GM21528 (cell line): Measurements from ENCODE around the gene KCMF1.

Experiments
- ATAC-seq: cut with Tn5 transposase; IDR thresholded peaks from one replicate; pipeline ENCODE4 v1.9.1; 2021; ENCODE audit warnings: mild to moderate bottlenecking, moderate library complexity; ENCODE audit not compliant: unreplicated experiment, low FRiP score

The KCMF1 gene

DNA sequence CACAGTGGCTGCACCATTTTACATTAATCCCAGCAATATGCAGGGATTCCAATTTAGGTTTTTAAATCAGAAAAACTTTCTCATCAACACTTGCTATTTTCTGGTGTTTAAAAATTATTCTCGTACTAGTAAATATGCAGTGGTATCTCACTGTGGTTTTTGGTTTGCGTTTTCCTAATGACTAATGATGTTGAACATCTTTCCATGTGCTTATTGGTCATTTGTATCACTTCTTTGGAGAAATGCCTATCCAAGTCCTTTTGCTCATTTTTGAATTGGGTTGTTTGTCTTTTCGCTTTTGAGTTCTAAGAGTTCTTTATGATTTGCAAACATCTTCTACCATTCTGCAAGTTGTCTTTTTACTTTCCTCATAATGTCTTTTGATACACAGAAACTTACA lies 100.1 kb downstream of the KCMF1 start:
- ATAC-seq: no peak

DNA sequence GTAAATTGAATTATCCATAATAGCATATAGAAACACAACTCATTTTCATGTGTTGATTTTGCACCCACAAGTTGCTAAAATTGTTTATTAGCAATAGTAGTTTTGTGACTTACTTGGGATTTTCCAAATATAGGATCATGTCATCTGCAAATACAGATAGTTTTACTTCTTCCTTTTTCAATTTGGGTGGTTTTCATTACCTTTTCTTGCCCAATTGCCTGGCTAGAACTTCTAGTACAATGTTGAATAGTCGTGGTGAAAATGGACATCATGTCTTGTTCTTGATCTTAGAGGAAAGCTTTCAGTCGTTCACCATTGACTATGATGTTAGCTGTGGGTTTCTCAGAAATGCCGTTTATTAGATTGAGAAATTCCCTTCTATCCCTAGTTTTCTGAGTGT lies 102.1 kb downstream of the KCMF1 start:
- no peak for ATAC-seq

DNA sequence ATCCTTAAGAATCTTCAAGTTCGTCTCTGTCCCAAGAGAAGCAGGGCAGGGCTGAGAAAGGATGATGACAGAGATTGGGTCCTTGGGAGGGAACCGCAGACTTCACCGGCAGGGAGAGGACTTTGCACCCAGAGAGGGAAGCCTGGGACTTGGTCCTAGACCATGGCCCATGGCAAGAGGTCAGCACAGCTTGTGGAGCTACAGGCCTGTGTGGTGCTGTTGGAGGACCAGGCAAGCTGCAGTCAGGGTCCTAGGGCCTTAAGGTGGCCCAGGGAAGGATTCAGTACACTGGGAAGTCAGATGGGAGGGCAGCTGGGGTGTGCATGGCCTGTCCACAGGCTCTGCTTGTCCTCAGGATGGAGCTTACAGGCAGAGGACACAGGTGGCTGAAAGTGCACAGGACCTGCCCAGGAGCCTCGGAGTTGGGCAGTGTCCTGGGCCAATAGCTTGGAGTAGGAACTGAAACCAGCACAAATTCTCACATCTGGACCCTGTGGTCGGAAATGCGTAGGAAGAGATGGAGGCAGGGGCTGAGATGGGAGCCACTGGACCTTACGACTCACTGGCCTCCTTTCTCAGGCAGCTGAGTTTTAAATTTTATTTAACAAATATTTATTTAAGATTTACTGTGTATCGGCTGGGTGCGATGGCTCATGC lies 105.8 kb downstream of the KCMF1 start:
- ATAC-seq: no peak

DNA sequence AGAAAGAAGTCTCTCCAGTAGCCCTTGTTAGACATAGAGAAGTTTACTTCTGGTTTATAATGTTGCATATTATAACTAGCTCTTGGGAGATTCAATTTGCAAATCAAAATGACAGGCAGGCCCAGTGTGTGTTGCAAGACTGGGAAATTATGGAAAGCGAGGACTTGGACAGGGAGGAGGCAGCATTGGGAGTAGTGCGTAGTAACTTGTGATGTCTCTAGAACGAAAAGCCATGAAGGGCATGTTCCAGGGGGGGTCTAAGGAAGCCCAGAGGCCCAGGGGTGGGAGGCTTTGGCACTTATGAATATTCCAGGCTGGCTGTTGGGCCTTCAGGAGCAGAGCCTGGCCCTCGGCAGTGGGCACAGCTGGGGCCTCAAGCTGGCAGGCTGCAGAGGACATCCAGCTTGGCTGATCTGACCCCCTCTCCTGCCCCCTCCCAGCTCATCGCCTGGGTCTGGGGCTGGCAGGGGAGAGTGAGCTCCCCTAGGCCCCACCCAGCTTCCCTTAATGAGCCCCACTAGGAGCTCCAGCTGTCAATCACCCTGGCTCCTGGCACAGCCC lies 107.0 kb downstream of the KCMF1 start:
- ATAC-seq: no peak

DNA sequence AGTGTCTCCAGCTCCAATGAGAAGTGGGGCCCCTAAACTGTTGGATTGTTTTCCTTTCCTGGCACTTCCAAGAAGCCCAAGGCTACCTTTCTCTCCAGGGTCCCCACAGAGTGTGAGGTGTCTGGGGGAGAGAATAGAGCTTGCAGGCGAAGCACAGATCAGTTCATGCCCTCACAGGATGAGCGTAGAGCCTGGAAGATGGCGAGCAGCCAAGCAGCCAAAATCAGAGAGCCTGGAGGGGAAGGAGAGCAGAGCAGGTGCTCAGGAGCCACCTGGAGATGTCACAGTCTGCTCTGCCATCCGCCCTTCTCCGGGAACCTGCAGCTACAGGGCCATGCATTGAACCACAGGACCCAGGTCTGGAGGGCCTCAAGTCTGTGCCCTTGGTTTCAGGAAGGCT lies 107.6 kb downstream of the KCMF1 start:
- no peak for ATAC-seq

DNA sequence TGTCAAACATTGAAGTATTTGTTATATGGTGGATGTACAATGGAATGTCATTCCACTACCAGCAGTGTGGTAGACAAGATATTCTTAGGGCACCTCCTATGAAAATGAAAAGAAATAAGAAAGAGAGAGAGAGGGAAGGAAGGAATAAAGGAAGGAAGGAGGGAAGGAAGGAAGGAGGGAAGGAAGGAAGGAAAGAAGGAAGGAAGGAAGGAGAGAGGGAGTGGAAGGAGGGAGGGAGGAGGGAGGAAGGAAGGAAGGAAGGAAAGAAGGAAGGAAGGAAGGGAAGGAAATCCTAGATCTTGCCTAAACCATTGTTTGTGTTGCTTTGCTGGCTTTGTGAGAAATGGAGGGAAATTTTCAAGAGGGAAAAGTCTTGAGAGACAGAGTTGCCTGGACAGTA lies 112.1 kb downstream of the KCMF1 start:
- no peak for ATAC-seq

DNA sequence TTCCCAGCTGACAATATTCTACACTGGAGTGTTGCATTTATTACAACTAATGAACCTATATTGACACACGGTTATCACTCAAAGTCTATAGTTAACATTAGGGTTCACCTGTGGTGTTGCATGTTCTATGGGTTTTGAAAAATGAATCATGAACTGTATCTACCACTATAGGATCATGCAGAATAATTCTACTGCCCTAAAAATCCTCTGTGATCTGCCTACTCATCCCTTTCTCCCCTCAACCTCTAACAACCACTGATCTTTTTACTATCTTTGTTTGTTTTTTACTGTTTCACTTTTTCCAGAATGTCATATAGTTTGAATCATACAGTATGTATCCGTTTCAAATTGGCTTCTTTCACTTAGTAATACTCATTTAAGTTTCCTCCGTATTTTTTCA lies 114.6 kb downstream of the KCMF1 start:
- no peak for ATAC-seq

DNA sequence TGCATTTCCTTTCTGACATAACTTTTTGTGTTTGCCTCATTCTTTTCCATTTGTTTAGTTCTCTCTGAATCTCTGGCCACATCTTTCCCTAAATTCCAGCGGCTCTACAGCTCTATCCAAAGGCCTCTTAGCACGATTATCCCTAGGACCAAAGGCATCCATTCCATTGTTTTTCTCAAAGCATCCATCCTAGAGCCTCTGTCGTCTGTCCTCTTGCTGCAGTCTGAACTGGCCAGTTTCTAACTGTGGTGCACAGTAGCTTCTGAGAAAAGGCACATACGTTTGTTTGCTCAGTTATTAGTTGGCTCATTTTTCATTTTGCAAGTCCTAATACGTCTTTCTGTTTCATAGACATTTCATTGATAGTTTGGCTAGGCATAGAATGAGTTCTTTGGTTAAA lies 116.6 kb downstream of the KCMF1 start:
- ATAC-seq: no peak

DNA sequence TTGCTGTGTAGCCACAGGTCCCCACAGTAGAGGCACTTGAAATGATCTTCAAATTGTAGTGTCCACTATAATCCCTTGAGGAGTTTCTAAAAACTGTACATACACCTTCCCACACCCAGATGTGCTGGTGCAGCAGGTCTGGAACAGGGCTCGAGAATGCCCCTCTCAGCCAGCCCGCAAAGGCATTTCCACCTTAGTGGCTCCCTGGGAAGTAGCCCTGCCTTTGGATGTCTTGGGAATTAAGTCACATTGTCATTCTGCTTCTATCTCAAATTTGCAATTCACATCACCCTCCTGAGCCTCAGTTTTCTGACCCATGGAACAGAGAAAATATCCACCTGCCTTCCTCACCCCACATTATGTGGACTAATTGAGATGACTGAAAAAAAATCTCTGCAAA lies 118.0 kb downstream of the KCMF1 start:
- no peak for ATAC-seq

DNA sequence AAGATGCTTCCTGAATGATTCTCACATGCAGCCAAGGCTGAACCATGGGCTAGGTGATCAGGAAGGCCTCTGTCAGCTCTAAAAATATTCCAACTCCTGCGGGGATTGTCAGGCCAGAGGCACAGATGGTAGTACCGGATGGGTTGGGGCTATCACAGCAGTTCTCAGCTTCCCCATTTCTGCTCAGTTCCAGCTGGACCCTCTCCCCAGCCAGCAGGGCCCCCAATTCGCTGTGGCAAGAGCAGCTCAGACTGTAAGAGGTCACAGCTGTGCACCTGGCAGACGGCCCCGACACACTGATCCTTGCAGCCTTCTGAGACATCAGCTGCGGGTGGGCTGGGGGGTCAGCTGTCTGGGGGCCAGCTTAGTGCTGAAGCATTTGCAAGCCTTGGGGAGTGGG lies 118.6 kb downstream of the KCMF1 start:
- ATAC-seq: no peak

DNA sequence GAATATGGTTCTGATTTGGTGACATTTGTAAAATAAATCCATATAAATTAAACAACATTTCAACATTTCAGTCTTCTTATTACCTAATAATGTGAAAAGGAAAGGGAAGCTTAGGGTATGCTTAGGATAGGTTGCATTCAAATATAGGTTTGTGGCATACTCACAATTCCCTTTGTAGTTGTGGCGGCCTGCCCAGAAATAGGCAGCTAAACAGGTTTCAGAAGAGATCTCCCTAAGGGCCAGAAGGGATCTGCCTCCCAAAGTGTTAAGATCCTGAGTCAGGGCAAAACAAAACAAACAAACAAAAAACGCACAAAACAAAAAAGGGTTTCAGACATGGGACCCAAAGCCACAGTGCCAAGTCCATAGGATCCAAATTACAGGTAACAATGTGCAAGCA lies 120.9 kb downstream of the KCMF1 start:
- ATAC-seq: no peak

DNA sequence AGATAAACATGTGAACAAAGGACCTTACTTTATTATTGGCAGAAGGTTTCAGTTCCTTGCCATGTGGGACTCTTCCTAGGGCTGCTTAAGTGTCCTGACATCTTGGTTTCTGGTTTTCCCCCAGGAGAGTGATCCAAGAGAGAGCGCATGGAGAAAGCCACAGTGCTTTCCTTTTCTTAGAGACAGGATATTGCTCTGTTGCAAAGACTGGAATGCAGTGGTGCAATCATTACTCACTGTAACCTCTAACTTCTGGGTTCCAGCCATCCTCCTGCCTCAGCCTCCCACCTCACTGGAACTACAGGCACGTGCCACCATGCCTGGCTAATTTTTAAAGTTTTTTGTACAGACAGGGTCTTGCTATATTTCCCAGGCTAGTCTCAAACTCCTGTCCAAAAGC lies 124.1 kb downstream of the KCMF1 start:
- no peak for ATAC-seq

DNA sequence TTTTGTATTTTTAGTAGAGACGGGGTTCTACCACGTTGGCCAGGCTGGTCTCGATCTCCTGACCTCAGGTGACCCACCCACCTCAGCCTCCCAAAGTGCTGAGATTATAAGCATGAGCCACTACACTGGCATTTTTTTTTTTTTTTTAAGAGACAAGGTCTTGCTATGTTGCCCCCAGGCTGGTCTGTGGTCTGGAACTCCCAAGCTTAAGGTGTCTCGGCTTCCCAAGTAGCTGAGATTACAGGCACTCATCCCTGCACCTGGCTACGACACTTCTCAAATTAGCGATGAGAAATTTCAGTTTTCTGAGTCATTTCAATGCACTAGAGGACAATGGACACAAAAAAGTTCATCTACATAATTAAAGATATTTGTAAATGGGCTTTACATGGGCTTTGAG lies 125.7 kb downstream of the KCMF1 start:
- no peak for ATAC-seq

DNA sequence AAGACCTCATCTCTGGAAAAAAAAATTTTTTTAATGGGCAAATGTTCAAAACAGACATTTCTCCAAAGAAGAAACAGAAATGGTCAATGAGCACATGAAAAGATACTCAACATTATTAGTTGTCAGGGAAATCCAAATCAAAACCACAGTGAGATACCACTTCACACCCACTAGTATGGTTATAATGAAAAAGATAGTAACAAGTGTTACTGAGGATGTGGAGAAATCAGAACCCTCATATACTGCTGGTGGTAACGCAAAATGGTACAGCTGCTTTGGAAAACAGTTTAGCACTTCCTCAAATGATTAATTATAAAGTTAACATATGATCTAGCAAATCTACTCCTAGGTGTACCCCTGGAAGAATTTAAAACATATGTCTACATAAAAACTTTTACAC lies 133.3 kb downstream of the KCMF1 start:
- ATAC-seq: no peak

DNA sequence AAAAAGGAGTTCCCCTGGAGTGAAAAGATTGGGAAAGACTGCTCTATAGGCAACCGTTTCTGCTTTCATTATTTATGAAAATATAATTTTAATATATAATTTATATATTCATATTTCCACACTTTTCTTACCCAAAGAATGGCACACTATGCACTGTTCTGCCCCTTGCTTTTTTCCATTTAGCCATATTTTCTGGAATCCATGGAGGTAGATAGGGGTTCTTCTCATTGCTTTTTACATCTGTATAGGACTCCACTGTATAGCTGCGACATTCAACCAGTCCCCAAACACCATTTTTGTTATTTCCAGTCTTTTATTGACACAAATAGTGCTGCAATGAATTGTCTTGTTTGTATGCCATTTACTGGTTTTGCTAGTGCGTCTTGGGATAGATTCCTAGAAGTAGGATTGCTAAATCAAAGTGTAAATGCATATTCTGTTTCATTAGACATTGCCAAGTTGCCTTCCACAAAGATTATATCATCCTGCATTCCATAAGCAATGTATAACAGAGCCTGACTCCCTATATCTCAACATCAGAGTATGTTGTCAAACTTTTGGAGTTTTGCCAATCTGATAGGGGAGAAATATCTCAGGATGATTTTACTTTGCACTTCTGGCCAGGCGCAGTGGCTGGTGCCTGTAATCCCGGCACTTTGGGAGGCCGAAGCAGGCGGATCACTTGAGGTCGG lies 135.7 kb downstream of the KCMF1 start:
- no peak for ATAC-seq
